ENCODE data around the gene TPD52L3. TPM values are rescaled to one million over a fixed set of nuclear protein-coding genes. Genes with fewer than 3 reads are reported as not detected.

The TPD52L3 gene
- total RNA-seq, 1 donor from 2014 or later = not detected

- Mint-ChIP-seq H3K9me3 (ENCODE audit: low read depth) (no peaks in the 10 kb centered on the region), H3K4me3 (ENCODE audit: unreplicated experiment) (no peak overlapping the region), H3K27ac (ENCODE audit: unreplicated experiment) (no peak overlapping the region), H3K36me3 (ENCODE audit: low read depth) (no peaks in the 10 kb centered on the region), H3K27me3 (ENCODE audit: low read depth) (peaks cover 14% of the 10 kb centered on the region), H3K4me1 (ENCODE audit: low read depth) (no peaks in the 10 kb centered on the region)
- TF ChIP-seq CTCF (IDR thresholded peaks at IDR 0.05) = no peak
- DNase-seq (ENCODE audit: low spot score) = no peak
Observed at GRCh38 chr9:6307551-6308096, 20.6 kb upstream of the TPD52L3 start.

- no peak for DNase-seq (ENCODE audit: low spot score)
- H3K36me3 Mint-ChIP-seq (ENCODE audit: low read depth) = no peaks in the 10 kb centered on the region
- peaks cover 16% of the 10 kb centered on the region for H3K27me3 Mint-ChIP-seq (ENCODE audit: low read depth)
- peaks cover 14% of the 10 kb centered on the region for H3K9me3 Mint-ChIP-seq (ENCODE audit: low read depth)
- H3K27ac Mint-ChIP-seq (ENCODE audit: unreplicated experiment) = no peak overlapping the region
- no peak overlapping the region for H3K4me3 Mint-ChIP-seq (ENCODE audit: unreplicated experiment)
- no peaks in the 10 kb centered on the region for H3K4me1 Mint-ChIP-seq (ENCODE audit: low read depth)
- no peak for TF ChIP-seq CTCF (IDR thresholded peaks at IDR 0.05)
Observed at GRCh38 chr9:6330958-6331634, 2.9 kb downstream of the TPD52L3 start.

- no peak for DNase-seq (ENCODE audit: low spot score)
- peaks cover 2% of the 10 kb centered on the region for H3K36me3 Mint-ChIP-seq (ENCODE audit: low read depth)
- no peak overlapping the region for H3K27ac Mint-ChIP-seq (ENCODE audit: unreplicated experiment)
Observed at GRCh38 chr9:6334305-6334704, 6.1 kb downstream of the TPD52L3 start.

DNA sequence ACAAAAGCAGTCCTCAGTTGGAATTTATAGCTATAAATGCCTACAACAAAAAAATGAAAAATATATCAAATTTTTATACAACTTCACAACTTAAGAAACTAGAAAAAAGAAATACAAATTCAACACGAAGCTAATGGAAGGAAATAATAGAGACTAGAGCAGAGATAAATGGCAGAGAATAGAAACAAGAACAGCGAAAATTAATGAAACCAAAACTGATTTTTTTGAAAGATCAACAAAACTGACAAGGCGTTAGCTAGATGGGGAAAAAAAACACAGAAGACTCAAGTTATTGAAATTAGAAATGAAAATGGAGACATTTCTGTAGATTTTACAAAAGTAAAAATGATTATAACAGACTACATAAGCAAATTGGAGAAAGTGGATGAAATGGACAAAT is 20.6 kb downstream of the TPD52L3 start:
- H3K4me3 Mint-ChIP-seq (ENCODE audit: unreplicated experiment) = no peak overlapping the region
- peaks cover 4% of the 10 kb centered on the region for H3K36me3 Mint-ChIP-seq (ENCODE audit: low read depth)
- DNase-seq (ENCODE audit: low spot score) = no peak
- H3K4me1 Mint-ChIP-seq (ENCODE audit: low read depth) = peaks cover 3% of the 10 kb centered on the region
- TF ChIP-seq CTCF (IDR thresholded peaks at IDR 0.05) = no peak
- H3K27me3 Mint-ChIP-seq (ENCODE audit: low read depth) = peaks cover 35% of the 10 kb centered on the region
- H3K27ac Mint-ChIP-seq (ENCODE audit: unreplicated experiment) = no peak overlapping the region
- H3K9me3 Mint-ChIP-seq (ENCODE audit: low read depth) = peaks cover 5% of the 10 kb centered on the region

More at GRCh38 chr9:6334305-6334704, 6.1 kb downstream of the TPD52L3 start:
- peaks cover 38% of the 10 kb centered on the region for H3K27me3 Mint-ChIP-seq (ENCODE audit: low read depth)
- H3K4me1 Mint-ChIP-seq (ENCODE audit: low read depth) = no peaks in the 10 kb centered on the region
- TF ChIP-seq CTCF (IDR thresholded peaks at IDR 0.05) = no peak
- H3K4me3 Mint-ChIP-seq (ENCODE audit: unreplicated experiment) = no peak overlapping the region
- H3K9me3 Mint-ChIP-seq (ENCODE audit: low read depth) = peaks cover 30% of the 10 kb centered on the region

DNA sequence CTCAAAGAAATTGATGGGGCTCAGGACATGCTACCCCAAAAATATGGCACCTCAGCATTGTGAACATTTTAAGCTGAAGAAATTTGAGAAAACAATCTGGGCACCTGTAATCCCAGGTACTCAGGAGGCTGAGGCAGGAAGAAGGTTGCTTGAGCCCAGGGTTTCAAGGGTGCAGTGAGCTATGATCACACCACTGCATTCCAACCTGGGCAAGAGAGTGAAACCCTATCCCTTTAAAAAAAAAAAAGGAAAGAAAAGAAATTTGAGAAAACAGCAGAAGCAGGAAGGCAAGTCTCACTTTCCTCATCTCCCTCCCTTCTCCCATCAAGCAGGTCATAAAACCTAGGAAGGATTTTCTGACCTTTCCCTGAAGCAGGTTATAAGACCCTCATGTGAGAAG is 23.6 kb downstream of the TPD52L3 start:
- H3K36me3 Mint-ChIP-seq (ENCODE audit: low read depth) = peaks cover 4% of the 10 kb centered on the region
- H3K4me3 Mint-ChIP-seq (ENCODE audit: unreplicated experiment) = no peak overlapping the region
- no peak for TF ChIP-seq CTCF (IDR thresholded peaks at IDR 0.05)
- DNase-seq (ENCODE audit: low spot score) = no peak
- no peak overlapping the region for H3K27ac Mint-ChIP-seq (ENCODE audit: unreplicated experiment)
- peaks cover 22% of the 10 kb centered on the region for H3K4me1 Mint-ChIP-seq (ENCODE audit: low read depth)
- H3K27me3 Mint-ChIP-seq (ENCODE audit: low read depth) = peaks cover 31% of the 10 kb centered on the region
- peaks cover 5% of the 10 kb centered on the region for H3K9me3 Mint-ChIP-seq (ENCODE audit: low read depth)
